Thyroid gland (tissue), 4 donors: Measurements from ENCODE around the gene CRYGA. TPM values are rescaled to one million over a fixed set of nuclear protein-coding genes. Genes with fewer than 3 reads are reported as not detected.

ENCODE experiments used
- DNase-seq, 2 donors: peaks; one replicate each; pipeline ENCODE4 v3.0.0-alpha.2; 2019
- H3K27ac ChIP-seq, 3 donors: fragments of 200-600 bp; sonication (generic); 1 replicate in 2 of 3; 2 replicates in 1 of 3; pipeline ENCODE4 v1.5.1; 2016 to 2019; ENCODE audit warnings: mild to moderate bottlenecking in 1 of 3, moderate library complexity in 1 of 3
- H3K27me3 ChIP-seq: fragments of 200-600 bp; sonication (generic); one replicate; pipeline ENCODE4 v1.5.1; 2019
- H3K36me3 ChIP-seq, 2 donors: fragments of 200-600 bp; sonication (generic); one replicate each; pipeline ENCODE4 v1.5.1; 2016 to 2019
- H3K4me1 ChIP-seq, 2 donors: fragments of 200-600 bp; sonication (generic); one replicate each; pipeline ENCODE4 v1.5.1; 2017 to 2019
- H3K4me3 ChIP-seq, 3 donors: fragments of 200-600 bp; sonication (generic); replicated peaks in 1 of 3; 1 replicate in 2 of 3; 2 replicates in 1 of 3; pipeline ENCODE4 v1.5.1; 2016; ENCODE audit warnings: mild to moderate bottlenecking in 1 of 3
- H3K9me3 ChIP-seq: fragments of 200-600 bp; sonication (generic); one replicate; pipeline ENCODE4 v1.5.1; 2017
- POLR2A ChIP-seq, 2 donors: fragments of 450-650 bp; IDR thresholded peaks; one replicate each; pipeline ENCODE4 v1.6.1; 2017; ENCODE audit warnings: antibody characterized with exemption in 2 of 2, mild to moderate bottlenecking in 2 of 2, moderate library complexity in 1 of 2
- WGBS, 2 donors: methylation state at CpG; one replicate each; pipeline ENCODE4 v1.1.5; 2017; 5-methylcytosine and 5-hydroxymethylcytosine counted together
- intact Hi-C: fragments of 100-400 bp; cut with DNase I; formaldehyde crosslinking; loops from one replicate; pipeline ENCODE4 v1.15.1; 2023
- total RNA-seq, 4 donors: library from RNA; depleted of rRNA; stranded (reverse); fragments of >200 nt; gene quantifications; one replicate each; pipeline ENCODE4 v1.2.3, GENCODE V29; 2016
- TF ChIP-seq, protein P1 (sequence below), 6 experiments: fragments of 200-600 bp in 3 of 6; fragments of 450-650 bp in 3 of 6; sonication (generic) in 3 of 6; IDR thresholded peaks; one replicate each; pipeline ENCODE4 v1.5.1; 2016 to 2019; ENCODE audit warnings: antibody characterized with exemption in 6 of 6, mild to moderate bottlenecking in 2 of 6, inconsistent platforms in 1 of 6, moderate library complexity in 1 of 6

Gene CRYGA
- total RNA-seq, 4 donors from 2014 or later = not detected

- WGBS, 2 donors = 70 to 71% methylated on average over 5 of the region's 5 CpGs
- Histone ChIP-seq H3K27me3 (no peaks in the 10 kb centered on the region), H3K9me3 (no peaks in the 10 kb centered on the region), H3K36me3 (no peaks in the 10 kb centered on the region), H3K4me1 (no peaks in the 10 kb centered on the region), H3K27ac (no peak overlapping the region), H3K4me3 (no peak overlapping the region)
- intact Hi-C loops = no loop called here
- DNase-seq = no peak
- TF ChIP-seq, protein P1, sequence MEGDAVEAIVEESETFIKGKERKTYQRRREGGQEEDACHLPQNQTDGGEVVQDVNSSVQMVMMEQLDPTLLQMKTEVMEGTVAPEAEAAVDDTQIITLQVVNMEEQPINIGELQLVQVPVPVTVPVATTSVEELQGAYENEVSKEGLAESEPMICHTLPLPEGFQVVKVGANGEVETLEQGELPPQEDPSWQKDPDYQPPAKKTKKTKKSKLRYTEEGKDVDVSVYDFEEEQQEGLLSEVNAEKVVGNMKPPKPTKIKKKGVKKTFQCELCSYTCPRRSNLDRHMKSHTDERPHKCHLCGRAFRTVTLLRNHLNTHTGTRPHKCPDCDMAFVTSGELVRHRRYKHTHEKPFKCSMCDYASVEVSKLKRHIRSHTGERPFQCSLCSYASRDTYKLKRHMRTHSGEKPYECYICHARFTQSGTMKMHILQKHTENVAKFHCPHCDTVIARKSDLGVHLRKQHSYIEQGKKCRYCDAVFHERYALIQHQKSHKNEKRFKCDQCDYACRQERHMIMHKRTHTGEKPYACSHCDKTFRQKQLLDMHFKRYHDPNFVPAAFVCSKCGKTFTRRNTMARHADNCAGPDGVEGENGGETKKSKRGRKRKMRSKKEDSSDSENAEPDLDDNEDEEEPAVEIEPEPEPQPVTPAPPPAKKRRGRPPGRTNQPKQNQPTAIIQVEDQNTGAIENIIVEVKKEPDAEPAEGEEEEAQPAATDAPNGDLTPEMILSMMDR (IDR thresholded peaks at IDR 0.05) = no peak
- TF ChIP-seq POLR2A (IDR thresholded peaks at IDR 0.05) = no peak
Observed at GRCh38 chr2:208204166-208204565, 40.8 kb upstream of the CRYGA start.

DNA sequence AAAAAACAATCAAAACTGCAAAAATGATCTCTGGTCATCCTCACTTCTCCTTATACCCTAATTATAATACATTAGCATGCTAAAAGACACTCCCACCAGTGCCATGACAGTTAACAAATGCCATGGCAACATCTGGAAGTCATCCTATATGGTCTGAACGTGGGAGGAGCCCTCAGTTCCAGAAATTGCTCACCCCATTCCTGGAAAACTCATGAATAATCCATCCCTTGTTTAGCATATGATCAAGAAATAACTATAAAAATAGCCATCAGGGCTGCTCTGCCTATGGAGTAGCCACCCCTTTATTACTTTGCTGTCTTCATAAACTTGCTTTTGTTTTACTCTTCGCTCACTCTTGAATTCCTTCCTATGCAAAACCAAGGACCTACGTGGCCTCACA is 32.1 kb upstream of the CRYGA start:
- Histone ChIP-seq H3K27ac (no peak overlapping the region), H3K36me3 (no peaks in the 10 kb centered on the region), H3K4me1 (no peaks in the 10 kb centered on the region), H3K9me3 (no peaks in the 10 kb centered on the region), H3K4me3 (no peak overlapping the region), H3K27me3 (no peaks in the 10 kb centered on the region)
- TF ChIP-seq POLR2A (IDR thresholded peaks at IDR 0.05) = no peak
- TF ChIP-seq, protein P1 (IDR thresholded peaks at IDR 0.05) = no peak
- intact Hi-C loops = no loop called here
- 86 to 90% methylated on average over 3 of the region's 3 CpGs for WGBS, 2 donors
- no peak for DNase-seq

GRCh38 chr2:208192611-208193236 is 29.3 kb upstream of the CRYGA start:
- TF ChIP-seq, protein P1 (IDR thresholded peaks at IDR 0.05) = no peak
- TF ChIP-seq POLR2A (IDR thresholded peaks at IDR 0.05) = no peak
- no peaks in the 10 kb centered on the region for H3K27me3 ChIP-seq
- 91 to 94% methylated on average over 8 of the region's 8 CpGs for WGBS, 2 donors
- H3K4me1 ChIP-seq = no peaks in the 10 kb centered on the region
- no peaks in the 10 kb centered on the region for H3K9me3 ChIP-seq
- no peak for DNase-seq
- H3K36me3 ChIP-seq = no peaks in the 10 kb centered on the region
- no peak overlapping the region for H3K27ac ChIP-seq
- intact Hi-C loops = no loop called here
- H3K4me3 ChIP-seq = no peak overlapping the region

GRCh38 chr2:208189810-208190503 is 26.6 kb upstream of the CRYGA start, which contains the start of gene C2orf80:
Gene C2orf80 (minus strand): TSS chr2:208190030. CDS start chr2:208186986, 3,044 bp downstream.
- TF ChIP-seq POLR2A (IDR thresholded peaks at IDR 0.05) = no peak
- TF ChIP-seq, protein P1 (IDR thresholded peaks at IDR 0.05) = no peak
- intact Hi-C loops = no loop called here
- H3K4me3 ChIP-seq = no peak within 1 kb of the TSS

More at GRCh38 chr2:208189810-208190503, 26.6 kb upstream of the CRYGA start, which contains the start of gene C2orf80:
- no peak within 1 kb of the TSS for H3K27ac ChIP-seq
- H3K4me1 ChIP-seq = no peaks in the 10 kb centered on the region
- no peaks in the 10 kb centered on the region for H3K27me3 ChIP-seq
- WGBS, 2 donors = 42 to 54% methylated on average over 10 of the region's 10 CpGs
- H3K9me3 ChIP-seq = no peaks in the 10 kb centered on the region
- no peak for DNase-seq
- H3K36me3 ChIP-seq = no peaks in the 10 kb centered on the region
